GM18505 (cell line): ENCODE results near the gene TEX264.

Experiments used
- ATAC-seq: cut with Tn5 transposase; IDR thresholded peaks from one replicate; pipeline ENCODE4 v1.9.1; 2021; ENCODE audit not compliant: unreplicated experiment
- POLR2A ChIP-seq: IDR thresholded peaks from 4 replicates; pipeline ENCODE4 v1.6.1; 2011; ENCODE audit warnings: borderline replicate concordance; ENCODE audit not compliant: insufficient read depth, insufficient read length; ENCODE audit errors: extremely low read depth

TEX264 gene

DNA sequence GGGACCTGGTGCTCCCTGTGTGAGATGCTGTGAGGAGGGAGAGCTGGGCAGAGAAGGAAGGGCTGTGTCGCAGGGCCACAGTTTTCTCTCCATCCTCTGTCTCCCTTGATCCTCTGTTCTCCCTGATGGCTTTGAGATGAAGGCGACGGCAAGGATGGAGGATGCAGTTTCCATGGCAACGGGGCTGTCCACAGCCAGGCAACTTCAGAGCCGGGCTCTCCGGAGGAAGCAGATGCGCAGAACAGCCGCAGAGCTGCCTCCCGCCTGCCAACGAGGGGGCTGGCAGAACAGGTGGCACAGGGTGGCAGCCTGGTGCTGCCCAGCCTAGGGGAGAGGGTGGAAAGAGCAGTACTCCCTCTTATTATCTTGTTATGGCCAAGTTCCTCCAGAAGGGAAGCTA, 25.9 kb downstream of the TEX264 start:
- no peak for ATAC-seq
- no peak for TF ChIP-seq POLR2A

DNA sequence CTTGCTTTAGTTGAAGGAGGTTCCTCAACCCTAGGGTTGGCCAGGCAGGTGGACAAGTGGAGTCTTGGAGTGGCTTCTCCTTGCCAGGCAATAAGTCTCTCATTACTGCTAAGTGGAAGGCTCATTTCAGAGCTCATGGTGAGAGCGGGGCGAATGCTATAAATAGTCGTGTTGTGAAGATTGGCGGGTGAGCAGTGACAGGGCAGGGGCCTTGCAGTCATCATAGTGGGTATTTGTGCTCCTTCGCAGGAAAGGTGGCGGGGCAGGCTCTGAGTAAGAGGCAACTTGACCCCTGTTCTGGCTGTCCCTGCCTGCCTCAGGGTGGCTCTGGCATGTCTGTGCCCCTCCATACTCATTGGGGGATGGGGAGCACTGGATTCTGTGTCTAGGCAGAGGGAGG, 27.2 kb downstream of the TEX264 start:
- ATAC-seq = no peak
- no peak for TF ChIP-seq POLR2A

DNA sequence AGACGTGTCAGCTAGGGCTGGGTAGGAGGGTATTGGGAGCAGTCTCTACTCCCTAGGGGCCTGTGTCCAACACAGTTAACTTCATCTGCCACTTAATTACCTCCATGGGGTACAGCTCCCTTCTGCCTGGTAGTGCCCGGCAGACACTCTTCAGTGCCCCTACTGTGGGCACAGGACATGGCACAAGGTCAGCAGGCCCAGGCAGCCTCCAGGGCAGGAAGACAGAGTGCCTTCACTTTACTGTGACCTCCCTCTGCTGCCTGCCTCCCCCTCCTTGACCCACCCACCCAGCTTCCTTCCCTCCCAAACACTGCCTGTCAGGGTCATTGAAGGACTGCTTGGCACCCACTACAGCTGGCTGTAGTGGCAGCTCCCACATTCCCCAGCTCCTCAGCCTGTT, 29.4 kb downstream of the TEX264 start:
- no peak for TF ChIP-seq POLR2A
- ATAC-seq = no peak

DNA sequence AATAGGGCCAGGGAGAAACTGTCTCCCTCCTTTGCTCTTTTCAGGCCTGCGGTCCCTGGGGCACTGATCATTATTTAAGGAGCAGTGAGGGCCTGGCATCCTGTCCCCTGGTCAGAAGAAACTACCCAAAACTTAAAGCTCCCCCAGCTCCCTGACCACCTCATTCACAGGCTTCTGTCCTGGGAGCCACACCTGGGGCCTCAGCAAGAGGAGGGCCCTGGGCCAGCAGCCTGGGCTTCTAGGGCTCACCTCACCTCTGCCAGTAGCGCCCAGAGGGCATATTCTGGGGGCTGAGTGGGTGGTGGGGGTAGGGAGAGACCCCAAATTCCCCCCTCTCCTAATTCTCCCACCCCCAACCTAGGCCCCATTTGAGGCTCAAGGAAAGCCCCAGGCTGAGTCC, 31.1 kb downstream of the TEX264 start:
- no peak for TF ChIP-seq POLR2A
- no peak for ATAC-seq

DNA sequence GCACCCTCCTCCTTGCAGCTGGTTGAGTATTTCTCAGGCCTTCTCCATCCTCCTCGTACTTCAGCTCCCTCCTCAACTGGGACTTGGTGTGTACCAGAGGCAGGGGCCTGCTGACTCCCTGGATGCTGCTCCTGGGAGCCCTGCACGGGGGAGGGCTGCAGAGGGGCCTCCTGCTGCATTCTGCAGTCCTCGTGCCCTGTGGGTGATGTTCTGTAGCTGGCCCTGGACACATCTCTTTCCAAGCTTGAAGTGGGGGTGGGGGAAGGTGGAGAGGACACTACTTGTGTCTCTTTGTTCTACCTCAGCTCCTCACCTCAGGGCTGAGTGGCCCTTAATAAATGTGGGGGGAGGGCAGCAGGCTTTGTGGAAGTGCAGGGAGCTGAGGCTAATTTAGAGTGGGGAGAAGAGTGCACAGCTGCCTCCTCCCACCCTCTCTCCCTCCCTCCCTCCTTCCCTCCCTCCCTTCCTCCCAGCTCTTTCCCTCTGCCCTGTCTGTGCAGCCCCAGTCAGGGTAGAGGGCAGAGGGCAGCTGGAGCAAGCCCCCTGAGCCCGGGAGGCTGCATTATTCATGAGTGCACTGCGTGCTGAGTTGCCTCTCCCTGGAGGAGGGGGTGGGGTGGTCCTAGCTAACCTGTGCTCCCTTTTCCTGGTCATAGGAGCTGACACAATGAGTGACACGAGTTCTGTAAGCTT, 32.2 kb downstream of the TEX264 start:
- no peak for TF ChIP-seq POLR2A
- ATAC-seq = no peak

DNA sequence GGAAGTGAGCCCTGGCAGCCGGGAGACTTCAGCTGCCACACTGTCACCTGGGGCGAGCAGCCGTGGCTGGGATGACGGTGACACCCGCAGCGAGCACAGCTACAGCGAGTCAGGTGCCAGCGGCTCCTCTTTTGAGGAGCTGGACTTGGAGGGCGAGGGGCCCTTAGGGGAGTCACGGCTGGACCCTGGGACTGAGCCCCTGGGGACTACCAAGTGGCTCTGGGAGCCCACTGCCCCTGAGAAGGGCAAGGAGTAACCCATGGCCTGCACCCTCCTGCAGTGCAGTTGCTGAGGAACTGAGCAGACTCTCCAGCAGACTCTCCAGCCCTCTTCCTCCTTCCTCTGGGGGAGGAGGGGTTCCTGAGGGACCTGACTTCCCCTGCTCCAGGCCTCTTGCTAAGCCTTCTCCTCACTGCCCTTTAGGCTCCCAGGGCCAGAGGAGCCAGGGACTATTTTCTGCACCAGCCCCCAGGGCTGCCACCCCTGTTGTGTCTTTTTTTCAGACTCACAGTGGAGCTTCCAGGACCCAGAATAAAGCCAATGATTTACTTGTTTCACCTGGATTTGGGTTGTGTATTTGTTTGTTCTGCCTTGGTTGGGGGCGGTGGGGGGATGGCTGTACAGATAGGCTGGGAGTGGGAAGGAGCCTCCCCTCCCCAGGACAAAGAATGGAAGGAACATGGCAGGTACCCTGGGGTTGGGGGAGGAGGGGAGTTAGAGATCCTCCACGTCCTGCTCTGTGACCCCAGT, 32.9 kb downstream of the TEX264 start:
- no peak for TF ChIP-seq POLR2A
- no peak for ATAC-seq

DNA sequence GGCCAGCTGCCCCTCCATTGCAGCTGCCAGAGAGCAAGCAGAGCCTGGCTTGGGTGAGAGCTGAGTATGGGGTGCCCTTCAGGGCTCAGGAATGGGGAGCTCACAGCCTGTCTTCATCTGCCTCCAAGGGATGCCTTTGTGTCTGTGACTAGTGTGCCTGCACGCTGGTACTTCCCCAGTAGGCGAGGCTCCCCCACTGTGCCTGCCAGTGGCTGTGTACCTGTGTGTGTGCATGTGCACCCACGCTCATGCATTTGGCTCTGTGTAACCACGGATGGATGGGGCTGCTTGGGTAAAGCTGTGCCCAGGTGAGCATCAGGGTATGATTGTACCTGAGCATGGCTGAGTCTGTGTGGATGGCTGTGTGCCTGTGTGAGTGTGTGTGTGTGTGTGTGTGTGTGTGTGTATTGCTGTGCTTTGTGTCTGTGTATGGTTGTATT, 33.5 kb downstream of the TEX264 start:
- TF ChIP-seq POLR2A = no peak
- no peak for ATAC-seq

DNA sequence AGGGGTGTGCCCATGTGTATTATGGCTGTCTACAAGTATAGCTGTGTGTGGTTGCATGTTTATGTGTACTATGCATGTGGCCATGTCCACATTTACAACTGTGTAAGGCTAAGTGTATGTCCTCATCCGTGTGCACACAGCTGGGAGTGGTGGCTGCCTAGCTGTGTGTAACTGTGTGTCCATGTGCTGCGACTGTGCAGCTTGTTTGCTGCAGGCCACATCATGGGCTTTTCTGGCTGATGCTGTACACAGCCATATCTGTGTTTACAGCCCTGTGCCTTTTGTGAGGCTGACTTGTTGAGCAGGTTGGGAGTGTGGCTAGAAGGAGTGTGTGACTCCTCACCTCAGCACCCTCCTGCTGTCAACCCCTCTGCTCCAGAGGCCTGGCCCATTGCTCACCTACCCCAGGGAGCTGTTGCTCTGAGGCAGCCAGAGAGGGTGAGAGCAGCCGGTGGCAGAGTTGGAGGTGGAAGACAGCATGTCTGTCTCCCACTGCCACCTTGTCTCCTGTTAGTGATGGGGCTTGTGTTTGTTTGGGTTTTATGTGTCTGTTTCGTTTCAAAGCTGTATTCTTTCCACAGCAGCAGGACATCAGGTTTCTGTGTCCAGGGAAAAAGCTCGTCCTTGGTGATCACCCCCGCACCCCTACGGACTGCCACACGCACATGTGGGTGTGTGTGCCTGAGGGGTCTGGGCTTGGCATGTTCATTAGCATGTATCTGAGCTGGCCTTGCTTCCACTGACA, 34.4 kb downstream of the TEX264 start:
- TF ChIP-seq POLR2A = no peak
- no peak for ATAC-seq

DNA sequence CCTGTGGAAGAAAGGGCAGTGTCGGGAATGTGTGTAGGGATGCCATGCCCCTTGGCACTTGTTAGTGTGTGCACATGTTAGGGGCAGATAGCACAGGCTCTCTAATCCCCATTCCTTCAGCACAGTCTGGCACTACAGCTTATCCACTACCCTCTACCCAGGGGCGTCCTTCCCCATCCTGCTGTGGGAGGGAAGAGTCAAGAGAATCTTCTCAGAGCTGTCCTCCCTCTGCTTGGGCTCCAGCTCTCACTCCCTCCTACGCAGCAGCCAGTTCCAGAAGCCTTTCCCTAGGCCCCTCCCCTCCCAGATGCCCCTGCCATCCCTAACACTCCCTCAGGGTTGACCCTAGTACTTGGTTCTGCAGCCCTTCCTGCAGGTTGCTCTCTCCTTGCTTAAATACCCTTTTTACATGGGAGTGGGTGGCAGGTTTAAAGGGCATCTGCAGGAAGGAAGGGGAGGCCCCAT, 35.0 kb downstream of the TEX264 start:
- ATAC-seq = no peak

DNA sequence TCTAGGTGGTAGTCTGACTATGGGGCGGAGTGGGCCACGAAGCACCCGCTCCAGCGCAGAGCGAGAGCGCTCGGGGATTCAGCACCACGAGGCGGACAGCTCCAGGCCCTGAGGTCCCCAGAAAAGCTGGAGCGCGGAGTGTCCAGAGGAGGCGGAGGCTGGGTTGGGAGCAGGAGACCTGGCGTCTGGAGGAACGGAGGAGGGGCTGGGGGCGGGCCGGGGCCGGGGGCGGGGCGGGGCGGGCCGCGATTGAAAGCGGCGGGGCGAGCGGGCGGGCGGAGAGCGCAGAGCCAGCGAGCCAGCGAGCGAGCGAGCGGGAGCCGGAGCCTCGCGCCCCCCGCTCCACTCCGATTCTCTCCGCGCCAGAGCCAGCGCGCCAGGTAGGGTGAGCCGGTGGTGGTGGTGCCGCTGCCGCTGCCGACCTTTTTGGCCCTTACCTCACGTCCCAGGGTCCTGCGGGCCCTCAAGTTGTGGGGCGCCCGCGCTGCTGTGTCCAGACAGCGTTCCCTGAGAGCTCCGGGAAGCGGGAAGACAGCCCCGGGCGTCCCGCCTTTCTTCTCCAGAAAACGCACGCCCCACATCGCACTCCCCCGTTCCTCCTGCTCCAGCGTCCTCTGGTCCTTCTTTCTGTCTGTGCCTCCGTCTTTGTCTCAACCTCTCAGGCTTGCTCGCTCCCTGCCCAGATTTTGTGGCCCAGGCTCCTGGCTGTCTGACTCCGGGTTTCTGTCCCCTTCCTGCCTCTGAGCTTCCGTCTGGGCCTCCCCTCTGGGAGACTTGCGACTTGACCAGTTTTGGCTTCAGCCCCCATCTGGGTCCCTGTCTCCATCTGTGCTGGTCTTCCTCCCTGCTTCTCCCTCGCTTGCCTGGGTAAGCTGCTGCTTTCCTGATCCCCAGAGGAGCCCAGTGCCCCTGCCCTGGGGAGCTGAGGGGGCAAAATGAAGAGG, 36.0 kb downstream of the TEX264 start, which contains the start of gene GRM2:
Gene GRM2, plus strand, starts transcription at position 281 of the 944 bp plus-strand sequence. CDS start 1,916 bp downstream, outside the sequence.
- ATAC-seq = no peak
- no peak for TF ChIP-seq POLR2A

More for the DNA sequence above, 35.0 kb downstream of the TEX264 start:
- TF ChIP-seq POLR2A = no peak

DNA sequence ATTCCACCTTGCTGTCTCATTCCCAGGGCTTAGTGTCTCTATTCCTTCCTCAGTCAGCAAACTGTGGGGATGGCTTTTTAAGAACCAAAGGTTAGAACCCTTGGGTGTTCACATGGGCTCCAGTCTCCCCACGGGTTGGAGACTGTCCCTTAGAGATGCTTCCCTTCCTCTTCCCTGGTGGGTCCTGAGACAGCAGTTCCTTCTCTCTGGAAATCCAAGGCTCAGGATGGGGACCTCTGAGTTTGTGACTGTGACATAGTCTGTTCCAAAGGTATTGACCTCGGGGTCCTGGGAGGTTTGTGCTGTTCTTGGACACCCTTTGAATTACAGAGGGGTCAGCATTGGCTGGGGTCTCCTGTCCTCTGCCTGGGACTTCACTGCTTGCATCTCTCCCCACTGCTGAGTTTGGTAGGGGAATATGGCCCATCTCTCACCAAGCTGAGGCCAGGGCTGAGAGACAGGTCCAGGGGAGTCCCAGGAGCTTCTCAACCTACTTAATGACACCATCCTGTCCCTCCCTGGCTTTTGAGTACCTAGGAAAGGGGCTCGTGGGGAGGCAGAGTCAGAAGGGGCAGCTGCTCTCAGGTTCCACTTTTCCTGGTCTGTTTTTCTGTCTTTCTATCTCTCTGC, 37.3 kb downstream of the TEX264 start:
- TF ChIP-seq POLR2A = no peak
- no peak for ATAC-seq

DNA sequence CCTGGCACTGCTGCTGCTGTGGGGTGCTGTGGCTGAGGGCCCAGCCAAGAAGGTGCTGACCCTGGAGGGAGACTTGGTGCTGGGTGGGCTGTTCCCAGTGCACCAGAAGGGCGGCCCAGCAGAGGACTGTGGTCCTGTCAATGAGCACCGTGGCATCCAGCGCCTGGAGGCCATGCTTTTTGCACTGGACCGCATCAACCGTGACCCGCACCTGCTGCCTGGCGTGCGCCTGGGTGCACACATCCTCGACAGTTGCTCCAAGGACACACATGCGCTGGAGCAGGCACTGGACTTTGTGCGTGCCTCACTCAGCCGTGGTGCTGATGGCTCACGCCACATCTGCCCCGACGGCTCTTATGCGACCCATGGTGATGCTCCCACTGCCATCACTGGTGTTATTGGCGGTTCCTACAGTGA, 38.0 kb downstream of the TEX264 start:
- no peak for ATAC-seq
- TF ChIP-seq POLR2A = no peak

DNA sequence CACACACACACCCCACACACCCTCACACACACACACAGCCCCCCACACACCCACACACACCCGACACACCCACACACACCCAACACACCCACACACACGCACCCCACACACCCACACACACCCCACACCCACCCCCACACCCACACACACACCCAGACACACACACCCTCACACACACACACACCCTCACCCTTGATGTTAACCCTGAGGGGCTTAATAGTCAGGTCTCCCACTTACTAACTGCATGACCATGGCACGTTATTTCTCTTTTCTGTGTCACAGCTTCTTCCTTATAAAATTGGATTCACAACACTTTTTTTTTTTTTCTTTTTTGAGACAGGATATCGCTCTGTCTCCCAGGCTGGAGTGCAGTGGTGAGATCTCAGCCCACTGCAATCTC, 38.6 kb downstream of the TEX264 start:
- no peak for TF ChIP-seq POLR2A
- no peak for ATAC-seq
